Cortex of kidney (tissue), 1 donor: Measurements from ENCODE around the gene ANKRD33B.
"Not testable (repeated sequence)": the region's sequence is repeated elsewhere in the genome, so short reads cannot be mapped to it uniquely, and the experiment has no call there.

ENCODE experiments used
- DNase-seq: peaks from one replicate; lab custom pipeline; 2025; lab: John Stamatoyannopoulos, UW

Gene ANKRD33B

DNA sequence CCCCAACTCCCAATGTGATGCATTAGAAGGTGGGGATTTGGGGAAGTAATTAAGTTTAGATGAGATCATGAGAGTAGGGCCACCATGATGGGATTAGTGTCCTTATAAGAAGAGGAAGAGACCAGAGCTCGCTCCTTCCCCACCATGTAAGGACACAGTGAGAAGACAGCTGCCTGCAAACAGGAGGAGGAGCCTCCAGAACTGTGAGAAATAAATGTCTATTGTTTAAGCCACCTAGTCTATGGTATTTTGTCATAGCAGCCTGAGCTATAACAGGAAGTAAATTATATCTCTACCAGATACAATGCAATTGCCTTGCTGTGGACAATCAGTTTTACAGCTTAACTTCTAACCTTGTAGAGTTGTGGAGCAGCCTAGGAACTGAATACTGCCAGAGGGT lies 58.0 kb downstream of the ANKRD33B start:
- no peak for DNase-seq

DNA sequence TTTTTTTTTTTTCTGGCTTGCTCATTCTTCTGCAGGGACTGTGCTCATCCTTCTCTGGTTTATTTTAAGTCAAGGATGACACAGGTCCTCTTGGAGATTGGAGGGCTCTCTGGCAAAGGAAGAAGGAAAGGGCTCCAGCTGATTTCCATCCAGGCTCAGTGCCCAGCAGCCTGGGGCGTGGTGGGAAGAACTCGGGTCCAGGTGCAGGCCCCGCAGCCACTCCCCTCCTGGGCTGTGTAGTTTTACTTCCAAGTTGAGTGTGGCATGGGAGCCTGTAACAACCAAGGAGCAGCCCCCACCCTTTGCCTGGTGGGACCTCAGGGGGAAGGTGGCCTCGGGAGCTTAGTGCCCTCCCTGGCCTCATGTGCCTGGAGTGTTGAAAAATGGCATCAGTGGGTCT lies 58.9 kb downstream of the ANKRD33B start:
- no peak for DNase-seq

DNA sequence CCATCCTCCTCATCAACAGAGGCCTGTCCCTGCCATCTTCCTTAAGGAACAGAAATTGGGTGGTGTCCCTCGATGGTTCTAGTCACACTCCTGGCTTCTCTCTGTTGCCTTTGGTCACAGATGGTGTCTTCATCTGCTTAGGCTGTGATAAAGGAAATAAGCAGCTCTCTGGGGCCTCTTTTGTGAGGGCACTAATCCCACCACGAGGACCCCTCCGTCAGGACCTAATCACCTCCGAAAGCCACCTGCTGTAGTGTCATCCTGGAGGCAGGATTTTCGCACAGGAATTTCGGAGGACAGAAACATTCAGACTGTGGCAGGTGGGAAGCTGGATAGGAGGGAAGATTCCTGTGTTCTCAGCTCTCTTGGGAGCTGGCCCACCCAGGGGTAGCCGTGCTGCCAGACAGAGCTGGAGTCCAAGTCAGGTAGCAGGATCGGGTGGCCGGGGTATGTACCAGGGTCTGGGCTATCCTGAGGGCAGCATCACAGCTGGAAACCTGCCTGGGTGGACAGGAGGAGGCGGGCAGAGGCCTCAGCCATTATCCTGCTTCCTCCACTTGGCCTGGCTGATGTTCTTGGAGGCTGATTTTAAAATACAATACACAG lies 59.5 kb downstream of the ANKRD33B start:
- no peak for DNase-seq

DNA sequence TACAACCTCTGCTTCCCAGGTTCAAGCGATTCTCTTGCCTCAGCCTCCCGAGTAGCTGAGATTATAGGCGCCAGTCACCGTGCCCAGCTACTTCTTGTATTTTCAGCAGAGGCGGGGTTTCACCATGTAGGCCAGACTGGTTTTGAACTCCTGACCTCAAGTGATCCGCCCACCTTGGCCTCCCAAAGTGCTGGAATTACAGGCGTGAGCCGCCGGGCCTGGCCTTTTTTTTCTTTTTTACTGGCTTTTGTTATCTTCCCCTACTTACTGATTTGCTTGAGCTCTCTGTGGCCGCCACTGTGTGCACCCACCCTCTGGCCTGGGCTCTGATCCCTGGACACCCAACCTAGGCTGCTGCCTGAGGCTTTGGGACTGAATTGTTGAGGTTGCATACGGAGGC lies 60.3 kb downstream of the ANKRD33B start:
- DNase-seq, result no peak

DNA sequence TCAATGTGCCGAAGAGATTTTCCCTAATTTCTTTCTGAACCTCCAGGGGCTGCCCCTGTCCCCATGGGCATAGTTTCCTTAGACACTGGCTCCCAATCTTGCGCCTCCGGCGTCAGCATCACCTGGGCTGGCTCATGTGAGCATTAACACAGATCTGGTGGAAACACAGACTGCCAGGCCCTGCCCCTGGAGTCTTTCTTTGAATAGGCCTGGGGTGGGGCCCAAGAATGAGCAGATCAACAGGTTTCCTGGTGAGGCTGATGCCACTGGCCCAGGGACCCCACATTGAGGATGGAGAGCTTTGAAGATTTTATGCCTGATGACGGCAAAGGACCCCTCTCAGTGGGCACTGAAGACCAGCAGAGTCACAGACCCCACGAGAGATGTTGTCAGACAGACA lies 60.8 kb downstream of the ANKRD33B start:
- no peak for DNase-seq

DNA sequence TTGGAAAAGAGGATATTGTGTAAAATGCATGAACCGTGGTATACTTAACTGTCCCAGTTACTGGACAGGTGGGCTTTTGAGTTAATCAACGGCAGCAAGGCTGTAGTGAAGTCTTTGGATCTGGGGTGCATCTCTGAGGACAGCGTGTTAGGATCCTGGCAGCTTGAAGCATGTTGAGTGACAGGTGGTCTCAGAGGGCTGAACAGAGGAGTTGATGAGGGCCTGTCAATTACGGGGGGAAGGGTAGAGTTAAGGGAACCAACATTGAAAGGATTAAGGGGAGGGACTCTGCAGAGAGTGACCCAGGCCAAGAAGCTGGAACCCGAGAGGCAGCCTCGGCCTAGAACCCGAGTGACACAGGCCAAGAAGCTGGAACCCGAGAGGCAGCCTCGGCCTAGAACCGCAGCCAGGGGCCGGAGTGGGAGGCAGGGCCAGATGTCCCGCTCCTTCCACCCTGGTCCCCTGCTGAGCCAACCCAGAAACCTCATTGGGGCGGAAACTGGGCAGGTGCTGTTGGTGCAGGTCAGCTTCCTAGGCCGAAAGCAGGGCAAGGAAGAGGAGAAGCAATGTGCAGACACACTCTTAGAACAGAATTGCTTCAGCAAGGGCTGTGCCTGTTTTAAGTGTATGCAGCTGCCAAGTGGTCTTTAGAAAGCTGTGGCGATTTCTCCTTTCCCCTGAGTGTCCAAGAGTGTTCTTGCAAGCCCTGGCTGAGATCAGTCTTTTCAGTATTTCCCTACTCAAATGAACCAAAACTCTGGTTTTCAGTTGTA lies 62.0 kb downstream of the ANKRD33B start:
- DNase-seq, result no peak

DNA sequence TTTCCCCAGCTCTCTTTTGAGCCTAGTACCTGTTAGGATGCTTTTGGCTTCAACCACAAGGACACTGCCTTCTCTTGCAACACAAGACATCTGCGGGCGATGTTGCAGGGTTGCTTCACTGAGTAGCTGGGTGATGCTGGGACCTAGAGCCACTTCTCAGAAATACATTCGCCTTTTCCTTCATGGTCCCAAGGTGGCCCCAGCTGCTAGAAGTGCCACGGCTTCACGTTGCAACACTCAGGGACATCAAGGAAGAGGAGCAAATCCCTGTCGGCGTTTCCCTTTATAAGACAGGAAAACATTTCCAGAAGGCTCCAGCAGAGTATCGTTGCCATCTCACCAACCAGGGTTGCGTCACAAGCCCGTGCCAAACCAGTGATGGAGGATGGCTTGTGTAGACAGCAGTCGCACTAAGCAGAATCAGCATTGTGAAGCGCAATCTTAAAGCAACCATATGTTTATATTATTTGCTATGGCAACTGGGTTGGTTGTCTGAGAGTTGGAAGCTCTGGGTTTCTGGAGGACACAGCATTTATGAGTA lies 62.7 kb downstream of the ANKRD33B start:
- no peak for DNase-seq

DNA sequence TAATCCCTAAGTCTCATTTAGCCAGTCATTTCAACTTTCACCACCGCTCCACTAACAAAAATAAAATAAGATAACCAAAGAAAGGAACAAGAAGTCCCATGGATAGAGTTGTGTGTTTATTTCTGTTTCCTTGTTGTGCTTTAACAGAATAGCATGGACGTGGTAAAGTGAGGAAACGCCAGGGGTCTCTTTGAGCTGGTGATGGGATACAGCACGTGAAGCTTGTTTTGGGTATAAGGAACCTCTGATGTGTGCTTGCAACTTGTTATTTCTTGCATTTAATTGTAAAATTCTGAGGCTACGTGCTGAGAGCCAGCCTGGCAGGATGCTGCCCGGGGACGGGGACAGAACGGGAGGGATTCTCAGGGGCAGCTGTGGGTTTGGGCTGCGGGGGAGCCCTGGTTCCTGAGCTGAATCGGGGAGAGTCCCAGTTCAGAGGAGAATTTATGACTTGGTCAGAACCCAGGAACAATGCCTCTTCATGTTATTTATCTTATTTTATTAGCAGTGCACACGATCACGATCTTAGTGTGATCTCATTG lies 63.4 kb downstream of the ANKRD33B start:
- DNase-seq, result no peak

DNA sequence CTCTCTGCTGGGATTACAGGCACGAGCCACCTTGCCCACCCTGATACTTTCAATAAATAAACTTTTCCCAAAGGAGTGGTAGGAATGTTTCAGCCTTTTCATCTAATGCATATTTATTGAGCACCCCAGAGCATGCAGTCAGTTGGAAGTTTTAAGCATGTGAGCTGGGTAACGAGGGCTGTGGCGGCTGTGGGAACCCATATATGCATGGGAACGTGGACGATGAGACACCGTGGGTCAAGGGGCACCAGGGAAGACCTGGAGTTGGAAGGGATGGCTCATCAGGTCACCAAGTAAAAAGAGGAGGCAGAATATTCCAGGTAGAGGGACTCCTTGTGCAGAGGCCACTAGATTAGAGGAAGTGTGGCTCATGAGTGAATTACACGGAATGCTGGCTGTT lies 64.7 kb downstream of the ANKRD33B start:
- no peak for DNase-seq

DNA sequence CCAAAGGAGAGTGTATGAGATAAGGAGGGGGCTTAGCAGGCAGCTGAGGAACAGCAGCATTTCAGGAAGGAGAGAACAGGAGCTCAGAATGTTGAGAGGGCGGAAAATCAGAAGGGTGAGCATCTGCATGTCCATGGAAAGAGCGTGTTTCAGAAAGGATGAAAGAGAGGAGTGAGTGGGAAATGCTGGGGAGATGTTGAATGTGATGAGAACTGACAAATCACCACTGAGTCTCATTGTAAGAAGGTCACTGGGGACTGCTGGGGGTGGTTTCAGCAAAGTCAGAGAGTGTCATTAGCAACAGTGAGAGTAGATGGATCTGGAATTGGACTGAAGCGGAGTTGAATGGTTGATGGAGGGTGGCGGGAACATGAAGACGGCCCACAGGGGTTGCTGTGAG lies 65.8 kb downstream of the ANKRD33B start:
- DNase-seq, result no peak

DNA sequence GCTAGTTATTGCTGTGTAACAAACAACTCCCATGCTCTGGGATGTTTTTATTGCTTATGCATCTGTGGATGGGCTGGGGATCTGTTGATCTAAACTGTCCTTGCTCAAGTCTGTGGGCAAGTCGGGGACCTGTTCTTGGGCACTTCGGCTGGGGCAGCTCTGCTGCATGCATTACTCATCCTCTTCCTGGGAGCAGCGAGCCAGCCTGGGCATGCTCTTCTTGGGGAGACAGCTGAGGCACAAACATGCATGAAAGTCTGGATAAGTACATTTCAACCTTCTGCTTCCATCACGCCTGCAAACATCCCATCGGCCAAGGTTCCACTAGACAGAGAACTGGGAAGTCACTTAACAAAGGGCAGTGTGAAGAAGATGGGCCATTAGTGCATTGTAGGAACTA lies 66.3 kb downstream of the ANKRD33B start:
- DNase-seq, result no peak

DNA sequence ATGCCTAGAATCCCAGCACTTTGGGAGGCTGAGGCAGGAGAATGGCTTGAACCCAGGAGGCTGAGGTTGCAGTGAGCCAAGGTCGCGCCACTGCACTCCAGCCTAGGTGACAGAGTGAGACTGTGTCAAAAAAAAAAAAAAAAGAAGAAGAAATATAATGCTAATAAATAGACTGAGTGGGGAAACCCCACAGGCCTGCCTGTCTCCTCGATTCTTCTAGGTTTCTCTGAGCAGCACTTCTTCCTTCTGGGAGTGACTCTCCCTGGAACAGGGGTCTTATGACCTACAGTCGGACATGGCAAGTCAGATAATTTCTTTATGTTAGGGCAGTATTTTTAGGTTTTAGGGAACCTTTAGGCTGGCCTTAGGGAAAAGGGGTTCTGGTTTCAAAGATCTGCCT lies 66.9 kb downstream of the ANKRD33B start:
- DNase-seq, result not testable (repeated sequence)

DNA sequence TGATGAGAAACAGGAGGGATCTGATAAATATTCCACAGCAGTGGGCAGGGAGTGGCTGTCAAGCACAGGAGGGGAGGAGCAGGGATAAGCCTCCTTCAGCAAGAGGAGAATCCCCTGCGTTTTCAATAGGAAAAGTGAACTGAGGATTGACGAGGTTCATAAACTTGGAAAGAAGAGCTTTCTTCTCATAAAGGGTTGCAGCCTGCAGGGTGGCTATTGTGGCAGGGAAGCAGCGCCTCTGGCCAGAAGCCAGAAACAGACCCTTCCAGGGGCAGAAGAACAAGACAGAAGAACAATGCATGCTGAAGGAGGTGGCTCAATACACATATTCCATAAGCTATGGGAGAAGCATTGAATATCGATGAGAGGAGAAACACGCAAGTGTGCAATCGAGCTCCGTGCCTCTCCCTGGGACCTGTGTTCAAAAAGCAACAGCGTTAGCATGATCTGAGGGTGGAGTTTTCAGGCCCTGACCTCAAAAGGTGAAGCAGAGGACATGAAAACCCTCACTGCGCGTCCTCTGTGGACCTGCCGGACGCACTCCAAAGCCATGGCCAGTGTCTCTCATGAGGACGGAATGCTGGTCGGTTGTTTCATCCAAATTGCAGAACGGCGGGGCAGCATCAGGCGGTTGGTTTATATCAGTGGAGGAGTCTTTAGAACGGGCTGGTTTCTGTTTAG lies 67.6 kb downstream of the ANKRD33B start:
- no peak for DNase-seq

DNA sequence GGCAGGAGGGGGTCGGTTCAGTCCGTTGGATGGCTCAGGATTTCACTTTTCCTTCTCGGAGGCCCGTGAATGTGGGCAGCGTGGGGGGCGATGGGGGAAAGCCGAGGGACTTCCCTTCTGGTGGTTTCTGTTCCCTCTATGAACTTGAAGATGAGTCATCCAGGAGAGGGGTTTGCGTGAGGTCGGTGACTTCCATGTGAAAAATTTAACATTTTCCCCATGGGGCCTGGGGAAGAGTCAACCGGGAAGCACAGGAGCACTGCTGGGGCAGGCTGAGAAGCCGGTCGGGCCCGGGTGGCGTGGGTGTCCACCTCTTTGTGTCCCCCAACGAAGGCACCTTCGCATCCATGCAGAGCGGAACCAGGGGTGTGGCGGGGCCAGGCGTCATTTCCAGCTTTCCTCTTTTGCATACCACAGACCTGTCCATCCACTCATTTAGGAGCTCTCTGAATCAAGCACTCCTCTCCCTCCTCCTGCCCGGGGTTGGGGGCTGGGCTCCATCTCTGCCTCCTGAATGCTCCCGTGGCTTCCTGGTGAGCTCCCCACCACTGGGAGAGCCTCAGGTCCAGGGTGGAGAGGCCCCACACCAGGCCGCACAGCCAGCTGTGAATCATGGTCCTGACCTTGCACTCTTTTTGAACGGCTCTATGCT lies 68.4 kb downstream of the ANKRD33B start:
- no peak for DNase-seq

DNA sequence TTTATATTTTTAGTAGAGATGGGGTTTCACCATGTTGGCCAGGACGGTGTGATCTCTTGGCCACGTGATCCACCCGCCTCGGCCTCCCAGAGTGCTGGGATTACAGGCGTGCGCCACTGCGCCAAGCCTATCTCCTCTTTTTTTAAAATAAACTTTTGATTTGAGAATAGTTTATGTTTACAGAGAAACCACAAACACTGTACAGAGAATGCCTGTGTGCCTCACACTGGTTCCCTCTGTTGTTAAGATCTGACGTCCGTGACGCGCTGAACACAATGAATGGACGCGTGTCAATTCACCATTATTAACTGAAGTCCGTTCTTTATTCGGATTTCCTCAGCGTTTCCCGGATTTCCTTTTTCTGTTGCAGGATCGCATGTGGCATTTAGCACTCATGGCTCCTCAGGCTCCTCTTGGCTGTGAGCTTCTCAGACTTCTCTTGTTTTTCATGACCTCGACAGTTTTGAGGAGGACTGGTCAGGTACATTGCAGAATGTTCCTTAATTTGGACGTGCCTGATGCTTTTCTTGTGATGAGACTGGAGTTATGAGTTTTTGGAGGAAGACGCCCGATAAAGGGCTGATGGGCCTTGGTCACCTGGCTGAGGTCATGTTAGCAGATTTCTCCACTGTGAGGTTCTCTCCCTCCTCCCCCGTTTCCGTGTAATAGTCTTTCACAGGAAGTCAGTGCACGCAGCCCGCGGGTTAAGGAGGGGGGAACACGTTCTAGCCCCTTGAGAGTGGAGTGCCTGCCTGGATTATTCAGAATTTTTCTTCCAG lies 69.6 kb downstream of the ANKRD33B start:
- DNase-seq, result no peak

DNA sequence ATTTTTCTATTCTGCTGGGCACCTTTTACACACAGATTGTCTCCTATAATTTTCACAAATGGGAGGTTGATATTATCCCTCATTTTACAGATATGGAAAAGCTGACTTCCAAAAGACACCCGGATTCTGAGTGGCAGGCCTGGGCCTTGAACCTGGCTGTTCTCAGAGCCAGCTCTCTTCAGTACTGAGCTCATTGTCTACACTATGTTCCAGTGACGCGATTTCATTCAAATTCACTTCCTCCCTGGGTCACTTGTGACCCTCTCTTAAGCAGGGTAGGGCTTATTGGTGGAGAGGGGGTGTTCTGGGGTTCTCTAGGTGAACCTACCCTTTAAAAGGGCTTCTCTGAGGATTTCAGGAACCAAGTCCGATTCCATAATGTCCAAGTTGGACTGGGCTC lies 70.2 kb downstream of the ANKRD33B start:
- no peak for DNase-seq

DNA sequence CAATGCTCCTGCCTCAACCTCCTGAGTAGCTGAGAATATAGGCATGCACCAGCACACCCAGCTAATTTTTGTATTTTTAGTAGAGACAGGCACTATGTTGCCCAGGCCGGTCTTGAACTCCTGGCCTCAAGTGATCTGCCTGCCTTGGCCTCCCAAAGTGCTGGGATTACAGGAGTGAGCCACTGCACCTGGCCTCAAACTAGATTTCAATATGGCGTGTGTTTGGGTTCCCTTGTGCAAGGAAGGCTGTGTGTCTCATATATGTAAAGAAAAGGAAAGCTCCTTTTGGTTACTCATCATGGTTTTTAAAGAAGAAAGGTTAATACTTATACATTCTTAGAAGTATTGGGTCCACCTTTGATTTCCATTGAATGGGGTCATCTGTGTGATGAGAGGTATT lies 70.7 kb downstream of the ANKRD33B start:
- no peak for DNase-seq

DNA sequence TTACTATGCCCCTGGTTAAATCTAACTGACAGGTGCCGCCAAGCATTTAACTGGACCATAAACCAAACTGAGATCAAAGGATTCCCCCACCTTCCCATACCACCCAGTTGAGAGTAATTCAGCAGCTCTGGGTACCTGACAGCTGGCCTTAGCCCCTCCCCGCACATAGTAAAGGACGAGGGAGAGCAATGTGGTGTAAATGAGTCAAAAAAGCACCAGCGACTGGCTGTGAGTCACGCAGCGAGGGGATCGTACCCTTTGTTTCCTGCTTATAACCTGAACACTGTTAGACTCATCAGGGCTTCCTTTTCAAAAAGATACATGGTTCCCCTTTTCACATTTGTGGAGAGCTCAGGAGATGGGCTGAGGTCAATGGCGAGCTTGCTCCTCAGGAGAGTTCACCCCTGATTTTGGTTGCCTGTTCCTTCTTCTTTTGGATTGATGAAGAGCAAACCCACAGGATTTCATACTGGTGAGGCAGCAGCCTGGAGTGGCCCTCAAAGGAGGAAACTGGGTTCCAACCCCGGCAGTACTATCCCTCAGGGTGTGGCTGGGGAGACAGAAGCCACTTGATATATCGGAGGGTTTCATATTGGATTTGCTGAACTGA lies 71.5 kb downstream of the ANKRD33B start:
- no peak for DNase-seq

DNA sequence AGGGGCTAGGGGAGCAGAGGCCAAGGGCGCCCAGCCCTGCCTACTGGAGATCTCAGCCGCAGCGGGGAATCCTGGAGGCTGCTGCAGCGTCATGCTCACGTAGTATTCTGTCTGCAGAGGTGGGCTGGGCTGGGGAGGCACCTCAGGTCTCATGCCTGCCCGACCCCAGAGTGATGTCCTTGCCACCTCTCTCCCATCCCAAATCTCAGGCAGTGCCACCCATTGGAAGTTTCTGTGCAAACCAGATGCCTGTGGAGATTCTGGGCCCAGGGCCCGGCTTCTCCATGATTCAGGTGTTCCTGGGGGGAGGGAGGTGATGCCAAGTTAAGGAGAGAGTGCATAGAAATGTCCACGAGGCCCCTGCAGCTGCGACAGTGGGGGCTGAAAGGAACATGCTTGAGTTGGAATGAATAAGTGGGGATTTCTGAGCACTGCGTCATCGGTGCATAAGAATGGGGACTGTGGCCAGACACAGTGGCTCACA lies 72.0 kb downstream of the ANKRD33B start:
- DNase-seq, result no peak

DNA sequence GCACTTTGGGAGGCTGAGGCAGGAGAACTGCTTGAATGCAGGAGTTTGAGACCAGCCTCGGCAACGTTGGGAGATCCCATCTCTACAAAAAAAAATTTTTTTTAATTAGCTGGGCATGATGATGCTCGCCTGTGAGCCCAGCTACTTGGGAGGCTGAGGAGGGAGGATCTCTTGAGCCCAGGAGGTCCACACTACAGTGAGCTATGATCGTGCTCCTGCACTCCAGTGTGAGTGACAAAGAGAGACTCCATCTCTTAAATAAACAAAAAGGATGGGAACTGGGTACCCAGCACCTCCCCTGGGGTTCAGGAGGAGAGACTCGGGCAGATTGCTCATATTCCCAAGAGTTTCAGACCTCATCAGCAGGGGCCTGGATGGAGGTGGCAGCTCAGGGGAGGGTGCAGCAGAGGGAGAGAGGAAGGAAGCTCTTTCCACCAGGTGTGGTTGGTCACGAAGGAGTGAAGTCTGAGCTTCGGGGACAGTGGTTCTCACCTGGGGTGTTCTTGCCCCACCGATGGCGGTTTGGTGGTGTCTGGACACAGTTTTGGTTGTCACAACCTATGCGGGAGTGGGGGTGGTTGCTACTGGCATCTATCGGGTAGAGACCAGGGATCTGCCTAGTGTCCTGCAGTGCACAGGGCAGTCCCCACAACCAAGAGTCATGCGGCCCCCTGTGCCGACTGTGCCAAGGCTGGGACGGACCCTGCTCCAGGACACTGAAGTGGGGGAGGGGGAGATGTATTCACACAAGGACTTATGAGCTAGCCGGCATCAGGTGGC lies 72.7 kb downstream of the ANKRD33B start:
- DNase-seq, result no peak
